Measurements from ENCODE around the gene GDF9.

The GDF9 gene

GRCh38 chr5:132890817-132891216 is 24.5 kb upstream of the GDF9 start:
- Histone ChIP-seq H3K9me3 (no peaks in the 10 kb centered on the region), H3K36me3 (peaks cover 88% of the 10 kb centered on the region), H3K27me3 (no peaks in the 10 kb centered on the region), H3K4me3 (ENCODE audit: low read depth in 1 of 2, low read length in 1 of 2) (no peak overlapping the region), H3K4me1 (ENCODE audit: control insufficient read depth in 1 of 2, insufficient read depth in 1 of 2, low read depth in 1 of 2, low read length in 1 of 2) (no peaks in the 10 kb centered on the region), H3K27ac (no peak overlapping the region)
- TF ChIP-seq CTCF (IDR thresholded peaks at IDR 0.05): no peak

- H3K4me1 ChIP-seq (ENCODE audit: control insufficient read depth in 1 of 2, insufficient read depth in 1 of 2, low read depth in 1 of 2, low read length in 1 of 2): no peaks in the 10 kb centered on the region
- H3K27ac ChIP-seq: no peak overlapping the region
- no peak for TF ChIP-seq CTCF (IDR thresholded peaks at IDR 0.05)
- H3K9me3 ChIP-seq: no peaks in the 10 kb centered on the region
- H3K36me3 ChIP-seq: peaks cover 88% of the 10 kb centered on the region
- H3K27me3 ChIP-seq: no peaks in the 10 kb centered on the region
- H3K4me3 ChIP-seq (ENCODE audit: low read depth in 1 of 2, low read length in 1 of 2): no peak overlapping the region
These were observed 23.2 kb upstream of the GDF9 start for GRCh38 chr5:132889501-132889900.

DNA sequence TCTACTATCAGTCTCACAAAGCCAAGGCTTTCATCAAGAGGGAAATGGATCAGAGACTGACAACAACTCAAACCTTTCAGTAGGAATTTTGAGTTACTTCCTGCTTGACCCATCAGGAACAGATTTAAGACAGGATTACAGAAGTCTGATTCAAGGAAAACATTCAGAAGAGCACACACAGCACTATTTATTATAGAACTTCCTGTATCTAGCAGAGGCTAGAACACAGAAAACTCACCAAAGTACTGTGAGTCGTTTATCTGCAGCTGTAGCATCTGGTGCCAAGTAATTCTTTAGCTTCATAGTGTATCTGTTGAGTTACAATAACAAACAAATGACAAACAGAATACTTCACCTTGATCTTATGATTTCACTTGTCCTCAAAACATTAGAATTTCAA is 21.0 kb upstream of the GDF9 start:
- no peaks in the 10 kb centered on the region for H3K9me3 ChIP-seq
- H3K27me3 ChIP-seq: no peaks in the 10 kb centered on the region
- no peaks in the 10 kb centered on the region for H3K4me1 ChIP-seq (ENCODE audit: control insufficient read depth in 1 of 2, insufficient read depth in 1 of 2, low read depth in 1 of 2, low read length in 1 of 2)
- H3K27ac ChIP-seq: no peak overlapping the region
- no peak for TF ChIP-seq CTCF (IDR thresholded peaks at IDR 0.05)
- H3K4me3 ChIP-seq (ENCODE audit: low read depth in 1 of 2, low read length in 1 of 2): no peak overlapping the region
- H3K36me3 ChIP-seq: peaks cover 88% of the 10 kb centered on the region

- Histone ChIP-seq H3K9me3 (no peaks in the 10 kb centered on the region), H3K27ac (no peak overlapping the region), H3K4me1 (ENCODE audit: control insufficient read depth in 1 of 2, insufficient read depth in 1 of 2, low read depth in 1 of 2, low read length in 1 of 2) (no peaks in the 10 kb centered on the region), H3K36me3 (peaks cover 88% of the 10 kb centered on the region), H3K27me3 (no peaks in the 10 kb centered on the region), H3K4me3 (ENCODE audit: low read depth in 1 of 2, low read length in 1 of 2) (no peak overlapping the region)
- TF ChIP-seq CTCF (IDR thresholded peaks at IDR 0.05): no peak
These were observed 20.0 kb upstream of the GDF9 start for GRCh38 chr5:132886064-132886823.

DNA sequence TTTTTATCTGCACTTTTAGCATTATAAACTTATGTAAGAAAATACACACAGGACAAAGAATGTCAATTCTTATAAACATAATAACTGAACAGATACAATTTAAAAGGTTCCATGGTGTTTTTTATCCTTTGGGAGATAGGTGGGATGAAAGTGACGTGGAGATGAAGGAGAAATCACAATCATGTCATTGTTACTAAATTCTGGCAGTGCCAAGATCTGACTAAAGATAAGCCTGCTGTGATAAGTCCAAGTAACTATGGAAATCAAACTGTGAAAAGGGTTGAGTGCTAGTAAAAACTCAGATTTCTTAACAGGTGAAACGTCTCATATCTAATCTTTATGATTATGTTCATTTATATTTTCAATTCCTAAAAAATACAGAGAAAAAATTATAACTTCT is 18.3 kb upstream of the GDF9 start:
- Histone ChIP-seq H3K4me3 (ENCODE audit: low read depth in 1 of 2, low read length in 1 of 2) (no peak overlapping the region), H3K27ac (no peak overlapping the region), H3K4me1 (ENCODE audit: control insufficient read depth in 1 of 2, insufficient read depth in 1 of 2, low read depth in 1 of 2, low read length in 1 of 2) (no peaks in the 10 kb centered on the region), H3K36me3 (peaks cover 98% of the 10 kb centered on the region), H3K9me3 (no peaks in the 10 kb centered on the region), H3K27me3 (no peaks in the 10 kb centered on the region)
- TF ChIP-seq CTCF (IDR thresholded peaks at IDR 0.05): no peak
